Caco-2 (cell line): Measurements from ENCODE around the gene TP53RK. TPM values are rescaled to one million over a fixed set of nuclear protein-coding genes. Genes with fewer than 3 reads are reported as not detected.

Source experiments
- BruUV-seq: library from RNA; stranded (reverse); fragments of 400-500 nt; replicated peaks from 2 replicates; lab custom pipeline; 2021; lab: Mats Ljungman, UMichigan
- CTCF ChIA-PET: fragments of 300-600 bp; sonication (Branson Sonifier 250); formaldehyde crosslinking; loops from one replicate; lab custom pipeline; 2022; ENCODE audit warnings: antibody characterized with exemption; lab: Charles Lee
- POLR2A ChIA-PET: fragments of 300-600 bp; sonication (Branson Sonifier 250); formaldehyde crosslinking; loops from one replicate; lab custom pipeline; 2022; ENCODE audit warnings: antibody characterized with exemption; lab: Charles Lee
- DNase-seq, 2 experiments: peaks; one replicate each; pipeline versions ENCODE4 v3.0.0 to v3.0.0-alpha.2; 2020 to 2022
- H3K27me3 ChIP-seq: replicated peaks from 2 replicates; pipeline ENCODE4 v1.6.0; 2011; ENCODE audit warnings: low read length; ENCODE audit not compliant: control insufficient read depth, insufficient read depth
- H3K36me3 ChIP-seq: 2 replicates; pipeline ENCODE4 v1.5.1; 2011; ENCODE audit warnings: low read length; ENCODE audit not compliant: control insufficient read depth, insufficient read depth
- H3K4me1 ChIP-seq: fragments of 250-450 bp; sonication (Bioruptor Pico); 2 replicates; pipeline ENCODE4 v1.5.1; 2020; ENCODE audit warnings: mild to moderate bottlenecking
- H3K4me3 ChIP-seq: 2 replicates; pipeline ENCODE4 v1.5.1; 2011; ENCODE audit warnings: low read depth, mild to moderate bottlenecking, control low read depth, low read length
- H3K9me3 ChIP-seq: fragments of 250-450 bp; sonication (Bioruptor Pico); 2 replicates; pipeline ENCODE4 v1.5.1; 2020; ENCODE audit warnings: mild to moderate bottlenecking, moderate library complexity
- H3K27ac Mint-ChIP-seq: one replicate; pipeline ENCODE4 v1.8.0; 2022; ENCODE audit warnings: mixed read lengths; ENCODE audit not compliant: unreplicated experiment
- H3K27me3 Mint-ChIP-seq: one replicate; pipeline ENCODE4 v1.8.0; 2022; ENCODE audit warnings: mixed read lengths; ENCODE audit not compliant: insufficient read depth, unreplicated experiment
- H3K36me3 Mint-ChIP-seq: one replicate; pipeline ENCODE4 v1.8.0; 2022; ENCODE audit warnings: mild to moderate bottlenecking, mixed read lengths; ENCODE audit not compliant: insufficient read depth, unreplicated experiment
- H3K4me1 Mint-ChIP-seq: one replicate; pipeline ENCODE4 v1.8.0; 2022; ENCODE audit warnings: low read depth, mixed read lengths; ENCODE audit not compliant: unreplicated experiment
- H3K4me3 Mint-ChIP-seq: one replicate; pipeline ENCODE4 v1.8.0; 2022; ENCODE audit warnings: mild to moderate bottlenecking, moderate library complexity, mixed read lengths; ENCODE audit not compliant: unreplicated experiment
- H3K9me3 Mint-ChIP-seq: one replicate; pipeline ENCODE4 v1.8.0; 2022; ENCODE audit warnings: mixed read lengths; ENCODE audit not compliant: unreplicated experiment
- intact Hi-C: fragments of 100-400 bp; cut with micrococcal nuclease; formaldehyde crosslinking; loops from one replicate; pipeline ENCODE4 v1.10.0; 2022; ENCODE audit not compliant: unreplicated experiment
- total RNA-seq: library from RNA; stranded (reverse); gene quantifications from 2 replicates; pipeline ENCODE4 v1.2.3, GENCODE V29; 2022
- TF ChIP-seq, protein P1 (sequence below), 2 experiments: fragments of 200-600 bp in 1 of 2; IDR thresholded peaks; 1 replicate in 1 of 2; 2 replicates in 1 of 2; pipeline versions ENCODE4 v1.5.1 to v1.8.0; 2011 to 2022; ENCODE audit warnings: antibody characterized with exemption in 1 of 2, control low read depth in 1 of 2, inconsistent platforms in 1 of 2, low read depth in 1 of 2, low read length in 1 of 2, mild to moderate bottlenecking in 1 of 2, moderate library complexity in 1 of 2; ENCODE audit not compliant: insufficient read depth in 1 of 2, severe bottlenecking in 1 of 2, unreplicated experiment in 1 of 2

The TP53RK gene
- total RNA-seq, 1 experiment from 2014 or later: 22.7 TPM

DNA sequence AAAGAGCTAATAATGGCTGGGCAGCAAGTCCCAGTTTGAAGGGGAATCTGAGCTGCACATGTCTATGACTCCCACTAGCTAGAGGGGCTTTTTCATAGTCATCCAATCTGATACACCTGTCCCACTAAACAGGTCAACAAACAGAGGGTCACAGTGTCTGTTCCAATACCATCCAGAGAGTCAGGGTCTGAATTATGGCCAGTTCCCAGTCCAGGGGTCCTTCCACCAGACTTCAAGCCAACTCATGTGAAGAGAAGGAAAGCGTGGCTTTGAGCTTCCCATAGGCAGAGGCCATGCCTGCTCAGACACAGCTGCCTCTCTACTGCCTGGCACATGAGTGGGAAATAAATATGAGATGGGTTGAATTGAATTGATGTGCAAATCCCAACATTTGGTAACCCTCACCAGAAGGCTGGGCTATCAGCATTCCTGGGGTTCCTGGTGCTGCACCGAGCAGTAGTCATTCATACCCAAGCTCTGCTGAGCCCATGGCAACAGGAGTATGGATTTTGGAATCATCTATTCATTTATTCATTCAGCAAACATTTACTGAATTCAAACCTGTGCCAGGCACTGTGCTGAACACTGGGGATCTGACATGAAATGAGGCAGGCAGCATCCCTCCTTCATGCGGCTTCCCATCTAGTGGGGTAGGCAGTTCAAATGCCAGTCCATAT, 17.2 kb downstream of the TP53RK start:
- TF ChIP-seq, protein P1, sequence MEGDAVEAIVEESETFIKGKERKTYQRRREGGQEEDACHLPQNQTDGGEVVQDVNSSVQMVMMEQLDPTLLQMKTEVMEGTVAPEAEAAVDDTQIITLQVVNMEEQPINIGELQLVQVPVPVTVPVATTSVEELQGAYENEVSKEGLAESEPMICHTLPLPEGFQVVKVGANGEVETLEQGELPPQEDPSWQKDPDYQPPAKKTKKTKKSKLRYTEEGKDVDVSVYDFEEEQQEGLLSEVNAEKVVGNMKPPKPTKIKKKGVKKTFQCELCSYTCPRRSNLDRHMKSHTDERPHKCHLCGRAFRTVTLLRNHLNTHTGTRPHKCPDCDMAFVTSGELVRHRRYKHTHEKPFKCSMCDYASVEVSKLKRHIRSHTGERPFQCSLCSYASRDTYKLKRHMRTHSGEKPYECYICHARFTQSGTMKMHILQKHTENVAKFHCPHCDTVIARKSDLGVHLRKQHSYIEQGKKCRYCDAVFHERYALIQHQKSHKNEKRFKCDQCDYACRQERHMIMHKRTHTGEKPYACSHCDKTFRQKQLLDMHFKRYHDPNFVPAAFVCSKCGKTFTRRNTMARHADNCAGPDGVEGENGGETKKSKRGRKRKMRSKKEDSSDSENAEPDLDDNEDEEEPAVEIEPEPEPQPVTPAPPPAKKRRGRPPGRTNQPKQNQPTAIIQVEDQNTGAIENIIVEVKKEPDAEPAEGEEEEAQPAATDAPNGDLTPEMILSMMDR (IDR thresholded peaks at IDR 0.05; ENCODE audit: insufficient read depth in 1 of 2, low read depth in 1 of 2, low read length in 1 of 2, severe bottlenecking in 1 of 2, unreplicated experiment in 1 of 2): no peak
- DNase-seq: no peak
- peaks cover 23% of the 10 kb centered on the region for H3K9me3 ChIP-seq
- Mint-ChIP-seq H3K27ac (no peak overlapping the region), H3K27me3 (no peaks in the 10 kb centered on the region), H3K36me3 (no peaks in the 10 kb centered on the region), H3K9me3 (peaks cover 25% of the 10 kb centered on the region), H3K4me1 (no peaks in the 10 kb centered on the region), H3K4me3 (no peak overlapping the region)
- no TSS peak for BruUV-seq
- intact Hi-C loops: no loop called here
- no peak overlapping the region for H3K4me3 ChIP-seq
- POLR2A ChIA-PET: no interaction called here
- CTCF ChIA-PET: no interaction called here
- H3K27me3 ChIP-seq: no peaks in the 10 kb centered on the region
- H3K4me1 ChIP-seq: no peaks in the 10 kb centered on the region
- H3K36me3 ChIP-seq: no peaks in the 10 kb centered on the region

DNA sequence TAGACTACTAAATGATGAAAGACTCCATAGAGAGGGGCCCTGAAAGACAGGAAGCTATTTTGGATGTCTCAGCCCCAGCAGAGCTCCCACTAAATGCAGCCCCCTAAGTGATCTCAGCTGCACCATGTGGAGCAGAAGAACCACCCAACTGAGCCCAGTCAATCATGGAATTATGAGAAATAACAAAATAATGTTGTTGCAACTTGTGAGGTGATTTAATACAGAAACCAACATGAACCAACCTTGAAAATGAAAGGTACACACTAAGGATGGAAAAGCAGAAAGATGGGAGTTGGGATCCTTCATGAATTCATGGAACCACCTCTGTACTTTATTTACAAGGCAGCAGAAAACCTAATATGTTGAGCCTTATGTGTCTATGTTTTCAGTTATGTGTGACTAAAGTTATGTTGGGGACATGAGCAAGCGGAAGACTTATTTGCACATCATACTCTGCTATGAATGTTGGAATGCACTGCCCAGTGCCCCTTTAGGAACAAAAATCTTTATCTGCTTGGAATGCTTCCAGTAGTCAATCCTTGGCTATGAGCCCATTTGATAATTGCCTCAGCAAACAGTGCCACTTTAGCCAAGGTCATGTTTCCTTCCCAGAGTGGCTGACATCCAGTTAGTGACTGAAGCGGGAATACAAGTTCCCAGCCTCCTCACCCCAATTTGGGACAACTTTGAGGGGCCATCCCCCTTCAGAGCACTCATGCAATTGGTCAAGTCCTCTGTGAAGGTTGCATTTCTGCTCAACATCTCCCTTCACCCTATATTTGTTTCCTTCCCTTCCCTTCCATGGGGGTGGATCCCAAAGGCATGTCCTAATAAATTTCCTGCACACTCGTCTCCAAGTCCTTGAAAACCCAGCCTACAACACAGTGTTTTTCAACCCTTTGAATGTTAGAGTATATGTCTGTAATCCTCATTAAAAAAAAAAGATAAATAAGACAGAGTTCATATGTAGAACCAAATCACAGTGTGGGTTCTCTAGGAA, 18.4 kb downstream of the TP53RK start:
- ChIA-PET CTCF (no interaction called here), POLR2A (no interaction called here)
- TF ChIP-seq, protein P1 (IDR thresholded peaks at IDR 0.05; ENCODE audit: insufficient read depth in 1 of 2, low read depth in 1 of 2, low read length in 1 of 2, severe bottlenecking in 1 of 2, unreplicated experiment in 1 of 2): no peak
- H3K9me3 Mint-ChIP-seq: peaks cover 25% of the 10 kb centered on the region
- H3K4me1 Mint-ChIP-seq: no peaks in the 10 kb centered on the region
- no TSS peak for BruUV-seq
- H3K36me3 ChIP-seq: no peaks in the 10 kb centered on the region
- H3K4me3 Mint-ChIP-seq: no peak overlapping the region
- H3K27me3 ChIP-seq: no peaks in the 10 kb centered on the region
- no peaks in the 10 kb centered on the region for H3K27me3 Mint-ChIP-seq
- no peak overlapping the region for H3K27ac Mint-ChIP-seq
- no peaks in the 10 kb centered on the region for H3K36me3 Mint-ChIP-seq
- H3K9me3 ChIP-seq: peaks cover 23% of the 10 kb centered on the region
- H3K4me1 ChIP-seq: no peaks in the 10 kb centered on the region
- H3K4me3 ChIP-seq: no peak overlapping the region
- DNase-seq: no peak
- intact Hi-C loops: no loop called here

DNA sequence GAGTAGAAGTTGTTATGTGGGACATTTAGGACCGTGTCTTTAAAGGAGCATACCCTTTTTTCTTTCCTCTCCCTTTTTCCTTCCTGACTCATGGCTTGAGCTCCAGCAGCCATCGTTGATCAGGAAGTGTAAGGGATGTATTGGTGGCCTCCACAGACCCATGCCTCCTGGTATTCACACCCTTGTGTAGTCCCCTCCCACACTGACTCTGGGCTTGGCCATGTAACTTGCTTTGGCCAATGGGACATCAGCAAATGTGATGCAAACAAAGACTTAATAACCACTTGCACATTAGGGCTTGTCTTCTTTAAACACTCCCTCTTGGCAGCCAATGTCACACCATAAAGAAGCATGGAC, 19.0 kb downstream of the TP53RK start:
- ChIA-PET POLR2A (no interaction called here), CTCF (no interaction called here)
- Histone ChIP-seq H3K36me3 (no peaks in the 10 kb centered on the region), H3K4me3 (no peak overlapping the region), H3K4me1 (no peaks in the 10 kb centered on the region), H3K9me3 (peaks cover 23% of the 10 kb centered on the region), H3K27me3 (no peaks in the 10 kb centered on the region)
- Mint-ChIP-seq H3K9me3 (peaks cover 25% of the 10 kb centered on the region), H3K36me3 (no peaks in the 10 kb centered on the region), H3K27me3 (no peaks in the 10 kb centered on the region), H3K27ac (no peak overlapping the region), H3K4me3 (no peak overlapping the region), H3K4me1 (no peaks in the 10 kb centered on the region)
- no TSS peak for BruUV-seq
- DNase-seq: no peak
- TF ChIP-seq, protein P1 (IDR thresholded peaks at IDR 0.05; ENCODE audit: insufficient read depth in 1 of 2, low read depth in 1 of 2, low read length in 1 of 2, severe bottlenecking in 1 of 2, unreplicated experiment in 1 of 2): no peak
- intact Hi-C loops: no loop called here
